Calu3 (cell line): ENCODE data around the gene EQTN. TPM values are rescaled to one million over a fixed set of nuclear protein-coding genes. Genes with fewer than 3 reads are reported as not detected.
A peak's percentile ranks its signal among the peaks of the same experiment; 100 is the strongest.

Source experiments
- BruUV-seq: library from RNA; stranded (reverse); fragments of 400-500 nt; replicated peaks from 2 replicates; lab custom pipeline; 2021; lab: Mats Ljungman, UMichigan
- CTCF ChIA-PET: fragments of 300-600 bp; sonication (Branson Sonifier 250); formaldehyde crosslinking; loops from one replicate; lab custom pipeline; 2022; ENCODE audit warnings: antibody characterized with exemption; lab: Charles Lee
- DNase-seq: peaks from one replicate; pipeline ENCODE4 v3.0.0; 2022
- H3K27ac Mint-ChIP-seq: one replicate; pipeline ENCODE4 v1.8.0; 2022; ENCODE audit warnings: mixed read lengths; ENCODE audit not compliant: unreplicated experiment
- H3K27me3 Mint-ChIP-seq: one replicate; pipeline ENCODE4 v1.8.0; 2022; ENCODE audit warnings: mixed read lengths; ENCODE audit not compliant: unreplicated experiment
- H3K36me3 Mint-ChIP-seq: one replicate; pipeline ENCODE4 v1.8.0; 2022; ENCODE audit warnings: mild to moderate bottlenecking, moderate library complexity, mixed read lengths; ENCODE audit not compliant: insufficient read depth, unreplicated experiment
- H3K4me1 Mint-ChIP-seq: one replicate; pipeline ENCODE4 v1.8.0; 2022; ENCODE audit warnings: mild to moderate bottlenecking, low read depth, mixed read lengths; ENCODE audit not compliant: unreplicated experiment
- H3K4me3 Mint-ChIP-seq: one replicate; pipeline ENCODE4 v1.8.0; 2022; ENCODE audit warnings: mild to moderate bottlenecking, low read depth, moderate library complexity, mixed read lengths; ENCODE audit not compliant: unreplicated experiment
- H3K9me3 Mint-ChIP-seq: one replicate; pipeline ENCODE4 v1.8.0; 2022; ENCODE audit warnings: low read depth, mixed read lengths; ENCODE audit not compliant: unreplicated experiment
- intact Hi-C: fragments of 100-400 bp; cut with micrococcal nuclease; formaldehyde crosslinking; loops from one replicate; pipeline ENCODE4 v1.10.0; 2022; ENCODE audit not compliant: unreplicated experiment
- total RNA-seq: library from RNA; stranded (reverse); gene quantifications from 2 replicates; pipeline ENCODE4 v1.2.3, GENCODE V29; 2022
- TF ChIP-seq, protein P1 (sequence below): fragments of 200-600 bp; IDR thresholded peaks from one replicate; pipeline ENCODE4 v1.8.0; 2022; ENCODE audit warnings: antibody characterized with exemption; ENCODE audit not compliant: unreplicated experiment

The EQTN gene
- total RNA-seq, 1 experiment from 2014 or later: not detected

DNA sequence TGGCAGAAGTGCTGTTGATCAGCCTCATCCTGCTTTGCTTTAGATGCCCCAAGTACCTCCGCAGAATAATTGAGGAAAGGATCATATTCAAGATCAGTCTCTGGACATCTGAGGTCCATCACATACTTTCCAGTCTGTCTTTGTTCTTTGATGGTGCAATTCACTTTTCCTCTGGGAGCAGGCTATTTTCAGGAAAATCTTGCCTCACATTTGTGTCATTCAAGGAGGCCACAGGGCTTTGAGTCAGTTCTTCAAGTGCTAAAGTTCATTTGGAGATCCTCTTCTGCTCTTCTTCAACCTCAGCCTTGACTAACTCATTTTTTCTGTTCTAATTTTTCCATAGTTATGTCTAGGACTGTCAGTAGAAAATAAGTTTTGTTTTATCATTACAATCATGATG, 18.6 kb downstream of the EQTN start:
- no peak for DNase-seq
- no peaks in the 10 kb centered on the region for H3K4me1 Mint-ChIP-seq
- no peak overlapping the region for H3K27ac Mint-ChIP-seq
- no peak overlapping the region for H3K4me3 Mint-ChIP-seq
- CTCF ChIA-PET: no interaction called here
- no peaks in the 10 kb centered on the region for H3K9me3 Mint-ChIP-seq
- intact Hi-C loops: loop anchor here (5.0 to 10.0 kb wide), 2 partner anchors 266 to 331 kb away; partner anchors contain the start of gene PLAA
- no peaks in the 10 kb centered on the region for H3K36me3 Mint-ChIP-seq
- H3K27me3 Mint-ChIP-seq: peaks cover 13% of the 10 kb centered on the region
- no TSS peak for BruUV-seq
- TF ChIP-seq, protein P1, sequence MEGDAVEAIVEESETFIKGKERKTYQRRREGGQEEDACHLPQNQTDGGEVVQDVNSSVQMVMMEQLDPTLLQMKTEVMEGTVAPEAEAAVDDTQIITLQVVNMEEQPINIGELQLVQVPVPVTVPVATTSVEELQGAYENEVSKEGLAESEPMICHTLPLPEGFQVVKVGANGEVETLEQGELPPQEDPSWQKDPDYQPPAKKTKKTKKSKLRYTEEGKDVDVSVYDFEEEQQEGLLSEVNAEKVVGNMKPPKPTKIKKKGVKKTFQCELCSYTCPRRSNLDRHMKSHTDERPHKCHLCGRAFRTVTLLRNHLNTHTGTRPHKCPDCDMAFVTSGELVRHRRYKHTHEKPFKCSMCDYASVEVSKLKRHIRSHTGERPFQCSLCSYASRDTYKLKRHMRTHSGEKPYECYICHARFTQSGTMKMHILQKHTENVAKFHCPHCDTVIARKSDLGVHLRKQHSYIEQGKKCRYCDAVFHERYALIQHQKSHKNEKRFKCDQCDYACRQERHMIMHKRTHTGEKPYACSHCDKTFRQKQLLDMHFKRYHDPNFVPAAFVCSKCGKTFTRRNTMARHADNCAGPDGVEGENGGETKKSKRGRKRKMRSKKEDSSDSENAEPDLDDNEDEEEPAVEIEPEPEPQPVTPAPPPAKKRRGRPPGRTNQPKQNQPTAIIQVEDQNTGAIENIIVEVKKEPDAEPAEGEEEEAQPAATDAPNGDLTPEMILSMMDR: no peak

DNA sequence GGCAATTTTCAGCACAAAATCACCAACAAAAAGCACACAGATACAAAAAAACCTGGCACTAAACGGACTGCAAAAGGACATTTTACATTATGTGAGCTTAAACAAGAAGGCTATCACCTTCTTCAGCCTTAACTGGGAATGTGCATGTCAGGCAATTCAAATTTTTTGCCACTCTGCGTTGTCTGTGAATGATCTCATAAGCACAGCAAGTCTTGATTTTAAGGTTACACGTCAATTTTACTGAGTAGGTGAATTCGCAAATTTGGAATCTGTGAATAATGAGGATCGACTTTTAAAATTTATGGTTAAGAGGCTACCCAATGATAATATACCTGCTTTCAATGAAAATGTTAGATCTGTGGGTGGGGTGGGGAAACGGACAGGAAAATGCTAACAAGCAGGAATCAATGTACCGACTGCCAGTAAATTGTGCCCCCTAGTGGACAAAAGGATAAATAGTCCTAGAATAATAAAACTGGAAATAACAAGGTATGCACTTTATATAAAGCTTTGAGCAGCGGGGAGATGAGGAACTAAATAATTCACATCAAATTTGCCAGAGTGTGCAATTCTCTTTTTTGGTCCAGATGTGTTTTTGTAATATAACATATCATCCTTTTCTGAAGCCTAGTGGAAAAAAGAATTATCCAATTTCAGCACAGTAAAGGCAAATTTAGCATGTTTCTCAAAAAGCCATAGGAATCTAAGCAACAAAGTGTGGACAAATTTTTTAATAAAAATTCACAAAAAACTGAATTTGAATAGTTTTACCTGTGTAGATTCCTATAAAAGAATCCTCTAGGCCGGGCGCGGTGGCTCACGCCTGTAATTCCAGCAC, 20.5 kb downstream of the EQTN start:
- Mint-ChIP-seq H3K4me1 (no peaks in the 10 kb centered on the region), H3K4me3 (no peak overlapping the region), H3K9me3 (no peaks in the 10 kb centered on the region), H3K27me3 (peaks cover 6% of the 10 kb centered on the region), H3K27ac (no peak overlapping the region), H3K36me3 (no peaks in the 10 kb centered on the region)
- DNase-seq: peak; percentile 5
- TF ChIP-seq, protein P1: no peak
- intact Hi-C loops: loop anchor here (1.0 to 10.0 kb wide), 4 partner anchors 28 to 329 kb away; partner anchors contain the start of gene PLAA
- CTCF ChIA-PET: interaction anchor here (0.6 kb wide), 1 partner anchor 28 kb away, joined by 5 read pairs; no protein-coding TSS in a partner anchor
- BruUV-seq: no TSS peak

DNA sequence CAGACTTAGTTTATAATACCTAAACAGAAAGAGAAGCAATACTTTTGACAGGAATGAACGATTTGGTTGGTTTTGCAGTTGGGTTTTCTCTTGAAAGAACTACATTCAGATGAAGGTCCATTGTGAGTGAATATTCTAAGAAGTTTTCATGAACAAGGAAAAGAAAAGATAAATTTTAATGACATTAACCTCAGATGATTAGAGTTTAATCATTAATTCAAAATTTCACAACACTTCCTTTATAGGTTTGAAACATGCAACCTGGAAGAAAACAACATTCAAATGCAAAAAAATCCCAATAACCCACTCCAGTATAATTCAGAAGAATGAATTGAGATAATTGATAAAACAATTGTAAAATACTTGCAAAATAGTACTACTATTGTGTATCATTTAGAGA, 23.8 kb downstream of the EQTN start:
- TF ChIP-seq, protein P1: no peak
- no peak for DNase-seq
- CTCF ChIA-PET: interaction anchor here (0.7 kb wide), 1 partner anchor 530 kb away, joined by 8 read pairs; no protein-coding TSS in a partner anchor
- no peaks in the 10 kb centered on the region for H3K9me3 Mint-ChIP-seq
- H3K4me1 Mint-ChIP-seq: no peaks in the 10 kb centered on the region
- no peak overlapping the region for H3K4me3 Mint-ChIP-seq
- no TSS peak for BruUV-seq
- H3K27me3 Mint-ChIP-seq: no peaks in the 10 kb centered on the region
- intact Hi-C loops: loop anchor here (10.0 kb wide), 1 partner anchor 272 kb away; no protein-coding TSS in a partner anchor
- no peaks in the 10 kb centered on the region for H3K36me3 Mint-ChIP-seq
- H3K27ac Mint-ChIP-seq: no peak overlapping the region

DNA sequence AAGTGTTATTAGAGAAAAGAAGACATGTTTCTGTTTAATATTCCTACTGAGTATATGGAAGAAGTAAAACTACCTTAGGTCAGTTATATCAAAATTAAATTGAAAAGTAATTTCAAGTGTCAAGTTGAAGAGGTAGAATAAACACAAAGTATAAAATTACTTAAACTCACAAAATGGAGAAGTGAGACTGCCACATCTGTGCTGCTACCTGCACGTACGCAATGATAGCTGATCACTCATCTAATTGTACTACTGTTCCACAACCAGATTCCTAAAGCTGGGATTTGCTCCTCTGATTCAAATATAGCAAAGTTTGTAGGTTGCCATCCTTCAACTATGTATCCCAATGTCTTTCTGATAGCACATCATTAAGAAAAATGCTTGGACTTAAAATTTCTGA, 24.8 kb downstream of the EQTN start:
- TF ChIP-seq, protein P1: no peak
- no peaks in the 10 kb centered on the region for H3K9me3 Mint-ChIP-seq
- CTCF ChIA-PET: no interaction called here
- intact Hi-C loops: loop anchor here (10.0 kb wide), 1 partner anchor 273 kb away; no protein-coding TSS in a partner anchor
- no peak overlapping the region for H3K4me3 Mint-ChIP-seq
- no peak for DNase-seq
- BruUV-seq: no TSS peak
- no peak overlapping the region for H3K27ac Mint-ChIP-seq
- no peaks in the 10 kb centered on the region for H3K27me3 Mint-ChIP-seq
- no peaks in the 10 kb centered on the region for H3K4me1 Mint-ChIP-seq
- no peaks in the 10 kb centered on the region for H3K36me3 Mint-ChIP-seq
